BE2C (cell line): ENCODE data around the gene LHX1.

Experiments used
- DNase-seq: peaks from one replicate; pipeline ENCODE4 v3.0.0-alpha.2; 2020
- H3K27me3 ChIP-seq: fragments of 250-450 bp; sonication (Bioruptor Pico); 2 replicates; pipeline ENCODE4 v1.5.1; 2020; ENCODE audit warnings: mild to moderate bottlenecking
- H3K36me3 ChIP-seq: fragments of 250-450 bp; sonication (Bioruptor Pico); 2 replicates; pipeline ENCODE4 v1.5.1; 2020; ENCODE audit warnings: mild to moderate bottlenecking
- H3K4me1 ChIP-seq: fragments of 250-450 bp; sonication (Bioruptor Pico); 2 replicates; pipeline ENCODE4 v1.5.1; 2020
- H3K4me3 ChIP-seq: 2 replicates; pipeline ENCODE4 v1.5.1; 2011; ENCODE audit warnings: low read depth, low read length
- H3K9me3 ChIP-seq: fragments of 250-450 bp; sonication (Bioruptor Pico); 2 replicates; pipeline ENCODE4 v1.5.1; 2020
- CTCF ChIP-seq: IDR thresholded peaks from 2 replicates; pipeline ENCODE4 v1.5.1; 2012; ENCODE audit warnings: mild to moderate bottlenecking, low read depth, low read length

LHX1 gene

GRCh38 chr17:36894177-36894576 lies 43.1 kb upstream of the LHX1 start:
- DNase-seq, result no peak
- TF ChIP-seq CTCF, result no peak
- Histone ChIP-seq H3K4me3 (no peak overlapping the region), H3K9me3 (no peaks in the 10 kb centered on the region), H3K4me1 (peaks cover 7% of the 10 kb centered on the region), H3K36me3 (no peaks in the 10 kb centered on the region), H3K27me3 (no peaks in the 10 kb centered on the region)

- Histone ChIP-seq H3K4me3 (no peak overlapping the region), H3K9me3 (no peaks in the 10 kb centered on the region), H3K4me1 (peaks cover 7% of the 10 kb centered on the region), H3K36me3 (no peaks in the 10 kb centered on the region), H3K27me3 (no peaks in the 10 kb centered on the region)
- TF ChIP-seq CTCF, result no peak
- no peak for DNase-seq
Observed at GRCh38 chr17:36894925-36895324, 42.4 kb upstream of the LHX1 start.

- no peak for DNase-seq
- H3K9me3 ChIP-seq, result no peaks in the 10 kb centered on the region
- no peaks in the 10 kb centered on the region for H3K27me3 ChIP-seq
- no peak for TF ChIP-seq CTCF
- no peaks in the 10 kb centered on the region for H3K36me3 ChIP-seq
- H3K4me3 ChIP-seq, result no peak overlapping the region
- no peaks in the 10 kb centered on the region for H3K4me1 ChIP-seq
Observed at GRCh38 chr17:36899250-36900159, 37.8 kb upstream of the LHX1 start.

GRCh38 chr17:36900160-36900512 lies 37.1 kb upstream of the LHX1 start:
- Histone ChIP-seq H3K4me1 (no peaks in the 10 kb centered on the region), H3K4me3 (no peak overlapping the region), H3K9me3 (no peaks in the 10 kb centered on the region), H3K36me3 (no peaks in the 10 kb centered on the region), H3K27me3 (no peaks in the 10 kb centered on the region)
- DNase-seq, result no peak
- TF ChIP-seq CTCF, result no peak

- no peak for TF ChIP-seq CTCF
- no peak for DNase-seq
- H3K27me3 ChIP-seq, result no peaks in the 10 kb centered on the region
- no peaks in the 10 kb centered on the region for H3K36me3 ChIP-seq
- no peaks in the 10 kb centered on the region for H3K9me3 ChIP-seq
- no peaks in the 10 kb centered on the region for H3K4me1 ChIP-seq
- no peak overlapping the region for H3K4me3 ChIP-seq
Observed at GRCh38 chr17:36901506-36901905, 35.8 kb upstream of the LHX1 start.

- Histone ChIP-seq H3K27me3 (no peaks in the 10 kb centered on the region), H3K9me3 (no peaks in the 10 kb centered on the region), H3K36me3 (no peaks in the 10 kb centered on the region), H3K4me3 (no peak overlapping the region), H3K4me1 (no peaks in the 10 kb centered on the region)
- DNase-seq, result no peak
- TF ChIP-seq CTCF, result no peak
Observed at GRCh38 chr17:36907407-36907806, 29.9 kb upstream of the LHX1 start.
